GM12873 (cell line): Measurements from ENCODE around the gene MORF4L1.
A peak's percentile ranks its signal among the peaks of the same experiment; 100 is the strongest.

Experiments used
- CTCF ChIP-seq: IDR thresholded peaks from 2 replicates; pipeline ENCODE4 v1.5.1; 2012; ENCODE audit warnings: low read depth, mild to moderate bottlenecking, moderate library complexity, low read length, control low read depth; ENCODE audit not compliant: insufficient read depth; ENCODE audit errors: missing control alignments

MORF4L1 gene

DNA sequence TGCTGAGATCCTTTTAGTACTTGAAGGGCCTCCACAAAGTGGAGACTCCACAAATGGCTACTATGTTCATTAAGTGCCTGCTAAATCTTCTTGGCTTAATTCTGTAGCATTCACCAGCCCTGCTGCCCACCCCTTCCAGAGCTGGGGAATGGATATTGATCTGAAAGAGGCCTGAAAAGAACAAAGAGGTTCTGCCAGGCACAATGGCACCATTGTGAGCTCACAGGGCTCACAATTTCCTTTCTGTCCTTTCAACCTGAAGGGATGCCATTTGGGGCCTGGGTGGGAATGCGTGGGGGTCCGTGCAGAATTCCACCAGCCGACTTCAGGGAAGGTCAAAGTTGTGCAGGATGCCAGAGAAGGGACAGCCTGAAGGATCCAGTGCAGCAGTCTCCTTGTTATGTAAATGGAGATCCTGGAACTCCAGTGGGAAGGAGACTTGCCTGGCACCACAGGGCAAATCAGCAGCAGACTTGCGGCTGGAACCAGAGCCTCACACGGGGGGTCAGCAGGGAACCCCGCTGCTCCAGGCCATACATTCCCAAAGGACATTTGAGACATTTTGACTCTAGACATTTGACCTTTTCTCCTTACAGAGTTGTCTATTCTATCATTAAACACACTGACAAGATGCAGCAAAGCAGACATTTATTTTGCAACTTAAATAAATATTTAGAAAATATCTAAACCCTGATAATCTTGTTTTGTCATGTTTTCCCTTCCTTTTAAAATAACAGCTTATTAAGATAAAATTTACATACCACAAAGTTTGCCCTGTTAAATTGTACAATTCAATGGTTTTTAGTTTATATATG is 21.5 kb upstream of the MORF4L1 start:
- TF ChIP-seq CTCF, result no peak

DNA sequence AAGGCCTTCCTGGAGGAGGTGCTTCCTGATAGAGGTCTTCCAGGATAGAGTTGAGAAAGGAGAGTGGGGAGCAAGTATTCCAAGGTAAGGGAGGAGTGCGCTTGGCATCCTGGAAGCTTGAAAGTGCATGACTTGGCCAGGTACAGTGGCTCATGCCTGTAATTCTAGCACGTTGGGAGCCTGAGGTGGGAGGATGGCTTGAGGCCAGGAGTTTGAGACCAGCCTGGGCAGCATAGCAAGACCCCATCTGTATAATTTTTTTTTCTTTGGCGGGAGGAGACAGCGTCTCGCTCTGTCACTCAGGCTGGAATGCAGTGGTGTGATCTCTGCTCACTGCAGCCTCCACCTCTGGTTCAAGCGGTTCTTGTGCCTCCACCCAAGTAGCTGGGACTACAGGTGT is 19.2 kb upstream of the MORF4L1 start:
- TF ChIP-seq CTCF, result no peak

DNA sequence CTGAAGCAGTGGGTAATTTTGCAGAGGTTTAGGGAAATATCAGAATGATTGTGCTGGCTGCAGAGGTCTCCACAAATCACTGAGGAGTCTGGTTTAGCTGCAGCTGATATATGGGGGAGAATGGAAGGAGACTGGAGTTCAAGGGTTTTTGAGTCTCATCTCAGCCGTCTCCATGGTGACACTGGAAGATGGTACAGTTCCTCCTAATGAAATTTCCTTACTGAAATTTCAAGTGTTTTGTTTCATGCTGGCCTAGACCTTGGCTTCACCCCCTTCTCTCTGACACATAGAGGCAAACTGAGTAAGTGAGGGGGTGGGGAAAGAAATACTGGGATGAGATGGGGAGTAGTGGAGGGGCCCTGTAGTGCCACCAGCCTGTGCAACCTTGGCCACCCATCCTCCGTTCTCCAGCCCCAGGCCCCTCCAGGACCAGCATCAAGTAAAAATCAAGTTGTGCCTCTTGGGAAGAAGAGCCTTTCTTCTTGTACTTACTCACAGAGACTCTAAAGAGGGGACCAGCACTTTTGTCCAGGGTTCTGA is 17.8 kb upstream of the MORF4L1 start:
- TF ChIP-seq CTCF, result no peak

GRCh38 chr15:78855746-78856145 is 16.9 kb upstream of the MORF4L1 start:
- TF ChIP-seq CTCF, result no peak

GRCh38 chr15:78859971-78860719 is 12.5 kb upstream of the MORF4L1 start:
- peak; percentile 52 for TF ChIP-seq CTCF

DNA sequence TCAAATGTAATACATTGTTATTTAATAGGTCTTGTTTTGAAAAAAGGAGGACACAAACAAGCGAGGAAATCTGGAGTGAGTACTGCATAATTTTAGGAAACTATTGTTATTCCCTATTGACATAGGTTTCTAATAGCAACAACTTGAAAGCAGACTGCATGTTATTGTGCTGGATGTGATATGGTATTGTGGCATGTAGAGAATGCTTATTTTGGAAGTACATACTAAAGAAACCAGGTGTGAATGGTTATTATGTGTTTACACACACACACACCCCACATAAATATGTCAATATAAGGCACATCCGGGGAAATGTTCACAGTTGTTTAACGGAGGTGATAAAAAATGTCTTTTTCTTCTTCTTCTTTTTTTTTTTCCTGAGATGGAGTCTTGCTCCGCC is 5.9 kb upstream of the MORF4L1 start:
- no peak for TF ChIP-seq CTCF

DNA sequence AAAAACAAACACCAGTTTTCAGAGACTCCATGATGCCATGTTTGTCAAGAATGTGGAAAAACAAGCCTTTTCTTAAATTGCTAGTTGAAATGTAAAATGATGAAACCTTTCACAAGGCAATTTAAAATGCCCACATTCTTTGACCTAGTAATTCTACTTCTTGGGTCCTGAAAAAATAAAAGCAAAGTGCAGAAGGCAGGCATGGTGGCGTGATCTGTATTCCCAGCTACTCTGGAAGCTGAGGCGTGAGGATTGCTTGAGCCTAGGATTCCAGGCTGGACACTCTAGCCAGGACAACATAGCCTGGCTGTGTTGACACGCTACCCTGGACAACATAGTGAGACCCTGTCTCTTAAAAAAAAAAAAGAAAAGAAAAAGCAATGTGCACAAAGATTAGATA is 4.3 kb upstream of the MORF4L1 start:
- no peak for TF ChIP-seq CTCF
